SK-N-SH (cell line): ENCODE results near the gene ZDHHC6. TPM values are rescaled to one million over a fixed set of nuclear protein-coding genes. Genes with fewer than 3 reads are reported as not detected.

Experiments
- CTCF ChIA-PET: fragments of 300-600, 350-600 bp; formaldehyde crosslinking; extraction: SDS; loops from one replicate; lab custom pipeline; 2021; lab: Yijun Ruan, JAX
- POLR2A ChIA-PET: fragments of 350-600 bp; sonication (Branson Sonifier 250); formaldehyde crosslinking; extraction: SDS; loops from one replicate; lab custom pipeline; 2020; ENCODE audit warnings: antibody characterized with exemption, inconsistent platforms; lab: Yijun Ruan, JAX
- DNase-seq: peaks from one replicate; pipeline ENCODE4 v3.0.0; 2012
- H2AFZ ChIP-seq: fragments of 200-600 bp; sonication (generic); 2 replicates; pipeline ENCODE4 v1.8.1; 2016; ENCODE audit warnings: antibody characterized with exemption, mild to moderate bottlenecking, low read depth
- H3F3A ChIP-seq: fragments of 200-600 bp; sonication (generic); replicated peaks from 2 replicates; pipeline ENCODE3; 2016; ENCODE audit warnings: antibody characterized with exemption, mild to moderate bottlenecking; ENCODE audit not compliant: insufficient read depth
- H3K27ac ChIP-seq, 2 experiments: fragments of 200-500 bp in 1 of 2; fragments of 200-600 bp in 1 of 2; sonication (Bioruptor generic) in 1 of 2; sonication (generic), shearing (Covaris generic) in 1 of 2; 2 replicates each; pipeline versions ENCODE4 v1.5.1 to v1.6.1; 2014 to 2016; ENCODE audit warnings: low read depth in 2 of 2, inconsistent platforms in 1 of 2, low read length in 1 of 2, mild to moderate bottlenecking in 1 of 2, mixed read lengths in 1 of 2
- H3K27me3 ChIP-seq: fragments of 200-600 bp; sonication (generic), shearing (Covaris generic); 2 replicates; pipeline ENCODE4 v1.6.1; 2016; ENCODE audit warnings: mixed run types; ENCODE audit not compliant: insufficient read depth
- H3K36me3 ChIP-seq, 2 experiments: fragments of 200-500 bp in 1 of 2; fragments of 200-600 bp in 1 of 2; sonication (Bioruptor generic) in 1 of 2; sonication (generic) in 1 of 2; replicated peaks in 1 of 2; 2 replicates each; pipeline versions ENCODE3 to v1.5.1; 2014 to 2016; ENCODE audit warnings: low read length in 1 of 2, mild to moderate bottlenecking in 1 of 2; ENCODE audit not compliant: insufficient read depth in 2 of 2, control insufficient read depth in 1 of 2
- H3K4me1 ChIP-seq, 2 experiments: fragments of 200-500 bp in 1 of 2; fragments of 200-600 bp in 1 of 2; sonication (Bioruptor generic) in 1 of 2; sonication (generic), shearing (Covaris generic) in 1 of 2; 2 replicates each; pipeline versions ENCODE4 v1.5.1 to v1.6.1; 2014 to 2016; ENCODE audit warnings: low read depth in 1 of 2, low read length in 1 of 2, mixed run types in 1 of 2; ENCODE audit not compliant: insufficient read depth in 2 of 2, control insufficient read depth in 1 of 2
- H3K4me2 ChIP-seq: fragments of 200-600 bp; sonication (generic), shearing (Covaris generic); 2 replicates; pipeline ENCODE4 v1.6.1; 2017; ENCODE audit warnings: mixed run types
- H3K4me3 ChIP-seq, 2 experiments: fragments of 200-500 bp in 1 of 2; fragments of 200-600 bp in 1 of 2; sonication (Bioruptor generic) in 1 of 2; sonication (generic), shearing (Covaris generic) in 1 of 2; 2 replicates each; pipeline versions ENCODE4 v1.5.1 to v1.8.1; 2014 to 2016; ENCODE audit warnings: low read depth in 2 of 2, inconsistent platforms in 1 of 2, low read length in 1 of 2, mild to moderate bottlenecking in 1 of 2, mixed read lengths in 1 of 2, moderate library complexity in 1 of 2
- H3K79me2 ChIP-seq: fragments of 200-600 bp; sonication (generic); 2 replicates; pipeline ENCODE4 v1.8.1; 2017; ENCODE audit warnings: mild to moderate bottlenecking; ENCODE audit not compliant: insufficient read depth
- H3K9ac ChIP-seq: fragments of 200-600 bp; sonication (generic); 2 replicates; pipeline ENCODE4 v1.6.1; 2017; ENCODE audit warnings: mixed run types
- H3K9me2 ChIP-seq: fragments of 200-600 bp; sonication (generic); 2 replicates; pipeline ENCODE4 v1.6.1; 2017; ENCODE audit warnings: mixed run types
- H3K9me3 ChIP-seq: fragments of 200-600 bp; sonication (generic); 2 replicates; pipeline ENCODE4 v1.6.1; 2017; ENCODE audit warnings: mixed run types, mild to moderate bottlenecking, moderate library complexity
- H4K20me1 ChIP-seq: fragments of 200-600 bp; sonication (generic); 2 replicates; pipeline ENCODE4 v1.6.1; 2017; ENCODE audit warnings: mild to moderate bottlenecking, mixed run types; ENCODE audit not compliant: insufficient read depth
- ELF1 ChIP-seq: IDR thresholded peaks from 2 replicates; pipeline ENCODE4 v1.4.0; 2012
- EP300 ChIP-seq, 2 experiments: IDR thresholded peaks; 2 replicates each; pipeline versions ENCODE4 v1.4.0 to v1.6.1; 2012; ENCODE audit warnings: borderline replicate concordance in 1 of 2, low read depth in 1 of 2, low read length in 1 of 2
- FOSL2 ChIP-seq: IDR thresholded peaks from 2 replicates; pipeline ENCODE4 v1.4.0; 2012; ENCODE audit warnings: low read depth, mild to moderate bottlenecking, moderate library complexity, borderline replicate concordance
- FOXM1 ChIP-seq: IDR thresholded peaks from 2 replicates; pipeline ENCODE4 v1.4.0; 2012; ENCODE audit warnings: low read depth, mild to moderate bottlenecking
- GABPA ChIP-seq: IDR thresholded peaks from 2 replicates; pipeline ENCODE4 v1.4.0; 2012; ENCODE audit warnings: low read depth, mild to moderate bottlenecking
- GATA2 ChIP-seq: sonication (generic); formaldehyde crosslinking; IDR thresholded peaks from 2 replicates; pipeline ENCODE4 v1.5.0; 2020; ENCODE audit warnings: mild to moderate bottlenecking, missing genetic modification reagents
- NRF1 ChIP-seq: IDR thresholded peaks from 2 replicates; pipeline ENCODE4 v1.6.1; 2012; ENCODE audit warnings: low read depth, mild to moderate bottlenecking, low read length
- PBX3 ChIP-seq: IDR thresholded peaks from 2 replicates; pipeline ENCODE4; 2012
- POLR2AphosphoS5 ChIP-seq: IDR thresholded peaks from 2 replicates; pipeline ENCODE4 v1.6.1; 2012; ENCODE audit warnings: low read depth, low read length
- RAD21 ChIP-seq: IDR thresholded peaks from 2 replicates; pipeline ENCODE4 v1.6.1; 2012; ENCODE audit warnings: mild to moderate bottlenecking, low read length
- RCOR1 ChIP-seq: fragments of 150-350 bp; IDR thresholded peaks from 2 replicates; pipeline ENCODE4 v1.6.1; 2017; ENCODE audit warnings: antibody characterized with exemption, low read length
- RFX5 ChIP-seq: IDR thresholded peaks from 2 replicates; pipeline ENCODE4 v1.6.1; 2012; ENCODE audit warnings: mild to moderate bottlenecking, improper control_type of control experiment, low read length
- SIN3A ChIP-seq: IDR thresholded peaks from 2 replicates; pipeline ENCODE4 v1.6.1; 2012; ENCODE audit warnings: low read depth, mild to moderate bottlenecking, low read length, moderate library complexity, borderline replicate concordance
- TAF1 ChIP-seq: IDR thresholded peaks from 2 replicates; pipeline ENCODE4 v1.6.1; 2012; ENCODE audit warnings: low read depth, mild to moderate bottlenecking, low read length, moderate library complexity, borderline replicate concordance
- USF1 ChIP-seq: IDR thresholded peaks from 2 replicates; pipeline ENCODE4 v1.4.0; 2012; ENCODE audit warnings: low read depth, borderline replicate concordance
- YY1 ChIP-seq: IDR thresholded peaks from 2 replicates; pipeline ENCODE4 v1.4.0; 2012; ENCODE audit warnings: low read depth, mild to moderate bottlenecking
- WGBS: methylation state at CpG from one replicate; pipeline ENCODE4 v1.1.6; 2017; ENCODE audit warnings: low lambda C conversion rate; 5-methylcytosine and 5-hydroxymethylcytosine counted together
- polyA plus RNA-seq, 3 experiments: library from polyadenylated mRNA; depleted of rRNA; stranded (reverse); fragments of >200 nt; gene quantifications; 2 replicates each; pipeline ENCODE4 v1.2.3, GENCODE V29; 2012
- TF ChIP-seq, protein P1 (sequence below): IDR thresholded peaks from 2 replicates; pipeline ENCODE4 v1.6.1; 2012; ENCODE audit warnings: mild to moderate bottlenecking, low read depth, low read length, moderate library complexity

The ZDHHC6 gene
- polyA plus RNA-seq, 1 of the 3 experiments (the other 2 are of a cell fraction) = 12.5 TPM

- Histone ChIP-seq H4K20me1 (no peaks in the 10 kb centered on the region), H3K4me1 (no peaks in the 10 kb centered on the region), H3K79me2 (no peaks in the 10 kb centered on the region), H3K9me2 (no peaks in the 10 kb centered on the region), H3K4me3 (no peak overlapping the region), H3K36me3 (no peaks in the 10 kb centered on the region), H2AFZ (no peak overlapping the region), H3K9me3 (no peaks in the 10 kb centered on the region), H3F3A (no peaks in the 10 kb centered on the region), H3K9ac (no peak overlapping the region), H3K27ac (no peak overlapping the region), H3K27me3 (no peaks in the 10 kb centered on the region), H3K4me2 (no peak overlapping the region)
- 93% methylated on average over 3 of the region's 3 CpGs for WGBS
- no peak for TF ChIP-seq RAD21
- no peak for TF ChIP-seq GABPA
- no peak for TF ChIP-seq NRF1
- TF ChIP-seq USF1 = no peak
- TF ChIP-seq RCOR1 = no peak
- no peak for TF ChIP-seq TAF1
- no peak for TF ChIP-seq YY1
- no peak for TF ChIP-seq GATA2 (CRISPR knock-in tag)
- no peak for TF ChIP-seq FOSL2
- TF ChIP-seq RFX5 = no peak
- TF ChIP-seq ELF1 = no peak
- TF ChIP-seq, protein P1, sequence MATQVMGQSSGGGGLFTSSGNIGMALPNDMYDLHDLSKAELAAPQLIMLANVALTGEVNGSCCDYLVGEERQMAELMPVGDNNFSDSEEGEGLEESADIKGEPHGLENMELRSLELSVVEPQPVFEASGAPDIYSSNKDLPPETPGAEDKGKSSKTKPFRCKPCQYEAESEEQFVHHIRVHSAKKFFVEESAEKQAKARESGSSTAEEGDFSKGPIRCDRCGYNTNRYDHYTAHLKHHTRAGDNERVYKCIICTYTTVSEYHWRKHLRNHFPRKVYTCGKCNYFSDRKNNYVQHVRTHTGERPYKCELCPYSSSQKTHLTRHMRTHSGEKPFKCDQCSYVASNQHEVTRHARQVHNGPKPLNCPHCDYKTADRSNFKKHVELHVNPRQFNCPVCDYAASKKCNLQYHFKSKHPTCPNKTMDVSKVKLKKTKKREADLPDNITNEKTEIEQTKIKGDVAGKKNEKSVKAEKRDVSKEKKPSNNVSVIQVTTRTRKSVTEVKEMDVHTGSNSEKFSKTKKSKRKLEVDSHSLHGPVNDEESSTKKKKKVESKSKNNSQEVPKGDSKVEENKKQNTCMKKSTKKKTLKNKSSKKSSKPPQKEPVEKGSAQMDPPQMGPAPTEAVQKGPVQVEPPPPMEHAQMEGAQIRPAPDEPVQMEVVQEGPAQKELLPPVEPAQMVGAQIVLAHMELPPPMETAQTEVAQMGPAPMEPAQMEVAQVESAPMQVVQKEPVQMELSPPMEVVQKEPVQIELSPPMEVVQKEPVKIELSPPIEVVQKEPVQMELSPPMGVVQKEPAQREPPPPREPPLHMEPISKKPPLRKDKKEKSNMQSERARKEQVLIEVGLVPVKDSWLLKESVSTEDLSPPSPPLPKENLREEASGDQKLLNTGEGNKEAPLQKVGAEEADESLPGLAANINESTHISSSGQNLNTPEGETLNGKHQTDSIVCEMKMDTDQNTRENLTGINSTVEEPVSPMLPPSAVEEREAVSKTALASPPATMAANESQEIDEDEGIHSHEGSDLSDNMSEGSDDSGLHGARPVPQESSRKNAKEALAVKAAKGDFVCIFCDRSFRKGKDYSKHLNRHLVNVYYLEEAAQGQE = no peak
- no peak for TF ChIP-seq POLR2AphosphoS5
- no peak for TF ChIP-seq PBX3
- TF ChIP-seq EP300 (IDR thresholded peaks at IDR 0.05; ENCODE audit: borderline replicate concordance in 1 of 2, low read depth in 1 of 2, low read length in 1 of 2) = no peak
- no peak for TF ChIP-seq FOXM1
- no peak for TF ChIP-seq SIN3A
- ChIA-PET POLR2A (no interaction called here), CTCF (no interaction called here)
- no peak for DNase-seq
These were observed 25.0 kb downstream of the ZDHHC6 start for GRCh38 chr10:112421731-112422130.
